Activated CD4-positive, alpha-beta T cell treated with anti-CD3 and anti-CD28 coated beads, Interleukin-2, amount 10 ng/mL, durations not matched to agents 24 days and 14 days (primary cell): ENCODE results near the gene LACTBL1. TPM values are rescaled to one million over a fixed set of nuclear protein-coding genes. Genes with fewer than 3 reads are reported as not detected.

ENCODE experiments used
- DNase-seq: peaks from one replicate; pipeline ENCODE4 v3.0.0; 2022
- H3K27ac Mint-ChIP-seq: one replicate; pipeline ENCODE4 v1.8.0; 2022; ENCODE audit warnings: mild to moderate bottlenecking, mixed read lengths
- H3K27me3 Mint-ChIP-seq: one replicate; pipeline ENCODE4 v1.8.0; 2022; ENCODE audit warnings: mixed read lengths
- H3K36me3 Mint-ChIP-seq: one replicate; pipeline ENCODE4 v1.8.0; 2022; ENCODE audit warnings: low read depth, mild to moderate bottlenecking, mixed read lengths
- H3K4me1 Mint-ChIP-seq: one replicate; pipeline ENCODE4 v1.8.0; 2021; ENCODE audit warnings: mixed read lengths
- H3K4me3 Mint-ChIP-seq: one replicate; pipeline ENCODE4 v1.8.0; 2022; ENCODE audit warnings: mild to moderate bottlenecking, moderate library complexity, mixed read lengths
- H3K9me3 Mint-ChIP-seq: one replicate; pipeline ENCODE4 v1.8.0; 2021; ENCODE audit warnings: mixed read lengths
- intact Hi-C: fragments of 100-400 bp; cut with micrococcal nuclease; formaldehyde crosslinking; loops from one replicate; pipeline ENCODE4 v1.15.1; 2023
- total RNA-seq: library from RNA; stranded (reverse); gene quantifications from 2 replicates; pipeline ENCODE4 v1.2.3, GENCODE V29; 2022

Gene LACTBL1
- total RNA-seq, 1 donor from 2014 or later: not detected

DNA sequence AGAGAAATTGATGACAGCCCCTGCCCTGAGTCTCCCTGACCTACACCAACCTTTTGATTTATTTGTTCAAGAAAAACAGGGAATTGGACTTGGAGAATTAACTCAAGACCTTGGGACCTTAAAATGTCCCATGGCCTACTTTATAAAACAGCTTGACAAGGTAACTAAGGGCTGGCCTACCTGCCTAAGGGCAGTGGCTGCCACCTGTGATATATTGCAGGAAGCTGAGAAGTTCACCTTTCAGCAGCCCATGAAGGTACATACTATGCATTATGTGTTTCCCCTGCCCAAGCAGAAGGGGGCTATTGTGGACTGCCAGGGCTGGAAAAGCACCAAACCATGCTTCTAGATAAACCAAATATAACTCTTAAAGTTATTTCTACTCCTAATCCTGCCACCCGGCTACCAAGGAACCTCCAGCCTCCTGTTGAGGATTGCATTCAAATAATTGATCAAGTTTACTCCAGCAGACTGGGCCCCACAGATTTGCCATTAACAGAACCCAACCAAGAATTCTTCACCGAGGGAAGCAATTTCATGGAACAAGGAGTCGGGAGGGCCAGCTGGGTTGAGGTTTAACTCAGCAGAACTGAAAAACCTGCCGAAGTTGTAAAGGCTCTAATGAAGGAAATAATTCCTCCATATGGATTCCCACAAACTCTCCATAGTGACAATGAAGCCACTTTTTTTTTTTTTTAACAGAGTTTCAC is 28.2 kb downstream of the LACTBL1 start:
- Mint-ChIP-seq H3K4me3 (no peak overlapping the region), H3K36me3 (no peaks in the 10 kb centered on the region), H3K27ac (no peak overlapping the region), H3K9me3 (peaks cover 8% of the 10 kb centered on the region), H3K4me1 (no peaks in the 10 kb centered on the region), H3K27me3 (peaks cover 21% of the 10 kb centered on the region)
- DNase-seq: no peak
- intact Hi-C loops: no loop called here

DNA sequence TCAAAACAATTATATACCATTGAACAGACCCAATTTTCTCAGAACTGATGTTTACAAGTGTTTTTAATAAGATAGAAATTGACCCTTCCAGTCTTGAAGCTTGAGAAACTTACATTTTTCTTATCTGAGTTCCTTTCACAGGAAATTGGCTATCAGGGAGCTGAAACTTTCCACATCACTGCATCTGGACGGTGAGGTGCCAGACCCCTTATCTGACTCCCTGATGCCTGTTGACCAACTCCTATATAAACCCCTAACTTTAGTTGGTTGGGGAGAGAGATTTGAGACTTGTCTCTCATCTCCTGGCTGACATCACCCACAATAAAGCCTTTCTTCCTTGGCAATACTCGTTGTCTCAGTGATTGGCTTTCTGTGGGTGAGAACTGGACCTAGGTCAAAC is 31.4 kb downstream of the LACTBL1 start:
- Mint-ChIP-seq H3K4me3 (no peak overlapping the region), H3K36me3 (no peaks in the 10 kb centered on the region), H3K4me1 (no peaks in the 10 kb centered on the region), H3K9me3 (peaks cover 8% of the 10 kb centered on the region), H3K27me3 (peaks cover 11% of the 10 kb centered on the region), H3K27ac (no peak overlapping the region)
- intact Hi-C loops: no loop called here
- DNase-seq: no peak

DNA sequence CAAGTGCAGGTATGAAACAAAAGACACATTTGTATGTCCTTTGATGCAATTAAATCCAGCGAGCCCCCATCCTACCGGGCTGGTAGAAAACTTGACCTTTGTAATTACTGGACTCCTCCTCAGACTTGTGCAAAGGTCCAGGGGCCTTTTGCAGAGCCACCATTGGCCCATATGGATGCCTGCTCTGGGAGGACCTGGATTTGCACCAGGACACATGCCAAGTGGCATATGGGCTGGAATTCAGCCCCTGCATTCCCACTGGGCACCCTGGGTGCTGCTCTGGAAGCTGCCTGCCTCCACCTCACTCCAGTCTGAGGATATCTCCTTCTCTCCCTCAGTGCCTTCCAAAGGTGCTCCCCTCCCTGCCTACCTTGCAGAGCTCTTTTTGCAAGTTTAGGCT is 36.0 kb downstream of the LACTBL1 start:
- Mint-ChIP-seq H3K4me1 (no peaks in the 10 kb centered on the region), H3K36me3 (no peaks in the 10 kb centered on the region), H3K27ac (no peak overlapping the region), H3K27me3 (peaks cover 5% of the 10 kb centered on the region), H3K9me3 (peaks cover 8% of the 10 kb centered on the region), H3K4me3 (no peak overlapping the region)
- intact Hi-C loops: no loop called here
- DNase-seq: no peak

- DNase-seq: no peak
- Mint-ChIP-seq H3K9me3 (peaks cover 3% of the 10 kb centered on the region), H3K4me3 (no peak overlapping the region), H3K36me3 (no peaks in the 10 kb centered on the region), H3K4me1 (no peaks in the 10 kb centered on the region), H3K27ac (no peak overlapping the region), H3K27me3 (peaks cover 5% of the 10 kb centered on the region)
- intact Hi-C loops: no loop called here
Observed at GRCh38 chr1:22935433-22935832, 37.2 kb downstream of the LACTBL1 start.

- H3K9me3 Mint-ChIP-seq: no peaks in the 10 kb centered on the region
- no peaks in the 10 kb centered on the region for H3K36me3 Mint-ChIP-seq
- no peak overlapping the region for H3K4me3 Mint-ChIP-seq
- no peak for DNase-seq
- no peaks in the 10 kb centered on the region for H3K4me1 Mint-ChIP-seq
- peaks cover 2% of the 10 kb centered on the region for H3K27me3 Mint-ChIP-seq
- intact Hi-C loops: no loop called here
- H3K27ac Mint-ChIP-seq: no peak overlapping the region
Observed at GRCh38 chr1:22932803-22933470, 39.7 kb downstream of the LACTBL1 start.

DNA sequence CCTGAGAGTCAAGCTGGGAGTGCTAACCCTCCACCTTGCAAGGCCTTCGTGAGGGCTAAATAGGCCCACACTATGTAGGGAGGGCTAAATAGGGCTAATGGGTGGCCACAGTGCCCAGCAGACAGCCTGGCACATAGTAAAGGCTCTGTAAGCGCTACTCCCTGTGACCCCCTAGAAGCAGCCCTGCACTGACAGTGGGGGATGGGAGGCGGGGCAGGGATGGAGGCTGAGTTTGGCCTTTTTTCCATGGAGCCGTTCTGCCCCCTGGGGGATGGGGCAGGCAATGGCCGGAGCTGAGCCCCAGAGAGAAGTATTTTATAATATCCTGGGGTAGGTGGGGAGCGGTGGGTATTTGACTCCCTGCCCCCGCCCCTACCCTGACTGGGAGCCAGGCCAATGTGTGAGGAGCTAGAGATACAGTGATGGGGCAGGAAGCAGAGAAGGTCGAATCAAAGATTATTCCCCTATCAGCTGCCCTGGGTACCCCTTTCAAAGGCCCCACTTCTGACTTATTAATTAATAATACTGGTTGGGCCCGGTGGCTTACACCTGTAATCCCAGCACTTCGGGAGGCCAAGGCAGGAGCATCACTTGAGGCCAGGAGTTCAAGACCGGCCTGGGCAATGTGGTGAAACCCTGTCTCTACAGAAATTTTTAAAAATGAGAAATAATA is 42.3 kb downstream of the LACTBL1 start:
- no peak overlapping the region for H3K27ac Mint-ChIP-seq
- intact Hi-C loops: loop anchor here (2.0 kb wide), 1 partner anchor 226 kb away; no protein-coding TSS in a partner anchor
- H3K4me1 Mint-ChIP-seq: no peaks in the 10 kb centered on the region
- no peak overlapping the region for H3K4me3 Mint-ChIP-seq
- no peaks in the 10 kb centered on the region for H3K9me3 Mint-ChIP-seq
- DNase-seq: peak; percentile 65
- peaks cover 2% of the 10 kb centered on the region for H3K27me3 Mint-ChIP-seq
- H3K36me3 Mint-ChIP-seq: no peaks in the 10 kb centered on the region

DNA sequence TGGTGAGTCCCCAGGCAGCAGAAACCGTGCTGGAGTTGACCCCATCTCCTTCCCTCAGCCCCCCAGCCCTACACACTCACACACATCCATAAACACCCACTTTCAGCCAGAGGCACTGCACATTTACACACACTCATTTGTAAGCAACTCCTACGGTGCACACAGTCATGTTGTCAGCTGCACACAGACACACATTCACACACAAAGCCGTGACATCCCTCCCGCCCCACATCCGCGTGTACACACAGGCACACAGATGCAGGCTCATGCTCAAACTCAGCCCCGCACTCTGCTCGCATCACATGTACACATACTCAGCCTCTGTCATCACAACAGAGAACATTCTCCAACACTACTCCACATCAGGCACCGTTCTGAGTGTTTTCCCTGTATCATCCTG is 47.6 kb downstream of the LACTBL1 start:
- Mint-ChIP-seq H3K27me3 (peaks cover 2% of the 10 kb centered on the region), H3K27ac (no peak overlapping the region), H3K4me1 (no peaks in the 10 kb centered on the region), H3K36me3 (no peaks in the 10 kb centered on the region), H3K9me3 (no peaks in the 10 kb centered on the region), H3K4me3 (no peak overlapping the region)
- no peak for DNase-seq
- intact Hi-C loops: no loop called here

DNA sequence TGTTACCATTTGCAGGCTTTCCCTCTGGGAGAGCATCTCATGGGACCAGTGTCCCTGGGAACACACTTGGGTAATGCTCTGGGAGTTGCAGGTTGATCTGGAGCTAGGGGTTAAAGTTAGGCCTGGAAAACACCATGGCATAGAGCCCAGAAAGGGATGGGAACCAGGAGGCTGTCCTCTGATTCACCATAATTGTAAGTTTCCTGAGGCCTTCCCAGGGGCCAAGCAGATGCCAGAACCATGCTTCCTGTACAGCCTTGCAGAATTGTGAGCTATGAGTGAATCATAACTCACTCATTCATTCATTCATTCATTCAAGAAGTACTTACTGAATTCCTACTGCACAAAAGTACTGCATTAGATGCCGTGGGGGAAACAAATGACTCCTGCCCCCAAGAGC is 50.0 kb downstream of the LACTBL1 start:
- no peaks in the 10 kb centered on the region for H3K9me3 Mint-ChIP-seq
- H3K27ac Mint-ChIP-seq: no peak overlapping the region
- no peaks in the 10 kb centered on the region for H3K36me3 Mint-ChIP-seq
- intact Hi-C loops: no loop called here
- no peak for DNase-seq
- H3K4me3 Mint-ChIP-seq: no peak overlapping the region
- H3K27me3 Mint-ChIP-seq: no peaks in the 10 kb centered on the region
- no peaks in the 10 kb centered on the region for H3K4me1 Mint-ChIP-seq

DNA sequence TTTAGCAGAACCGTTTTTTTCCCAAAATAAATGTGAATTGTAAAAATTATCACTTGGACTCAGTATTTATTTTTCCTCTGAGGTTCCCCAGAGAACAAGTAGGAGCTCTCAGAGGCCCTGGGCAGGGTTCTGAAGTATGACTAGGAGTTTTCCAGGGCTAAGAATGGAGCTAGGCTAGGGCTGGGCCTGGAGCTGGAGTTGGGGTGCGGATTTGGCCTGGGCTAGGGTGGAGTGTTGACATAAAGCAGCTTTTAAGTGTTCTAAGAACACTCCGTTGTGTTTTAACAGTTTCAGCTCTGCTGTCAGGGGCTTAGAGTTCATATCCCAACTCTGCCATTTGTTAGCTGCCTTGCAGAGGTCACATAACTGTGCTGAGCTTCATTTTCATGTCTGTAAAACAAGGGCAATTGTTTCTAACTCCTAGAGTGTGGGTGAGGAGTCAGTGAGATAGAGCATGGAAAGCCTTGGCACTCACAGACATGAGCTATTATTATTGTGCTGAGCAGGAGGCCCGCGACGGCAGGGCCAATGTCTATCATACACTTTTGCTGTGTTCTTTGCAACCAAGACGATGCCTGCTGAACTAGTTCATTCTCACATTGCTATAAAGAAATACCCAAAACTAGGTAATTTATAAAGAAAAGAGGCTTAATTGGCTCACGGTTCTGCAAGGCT is 51.1 kb downstream of the LACTBL1 start:
- Mint-ChIP-seq H3K4me1 (no peaks in the 10 kb centered on the region), H3K27me3 (no peaks in the 10 kb centered on the region), H3K27ac (no peak overlapping the region), H3K4me3 (no peak overlapping the region), H3K9me3 (no peaks in the 10 kb centered on the region), H3K36me3 (no peaks in the 10 kb centered on the region)
- no peak for DNase-seq
- intact Hi-C loops: no loop called here

DNA sequence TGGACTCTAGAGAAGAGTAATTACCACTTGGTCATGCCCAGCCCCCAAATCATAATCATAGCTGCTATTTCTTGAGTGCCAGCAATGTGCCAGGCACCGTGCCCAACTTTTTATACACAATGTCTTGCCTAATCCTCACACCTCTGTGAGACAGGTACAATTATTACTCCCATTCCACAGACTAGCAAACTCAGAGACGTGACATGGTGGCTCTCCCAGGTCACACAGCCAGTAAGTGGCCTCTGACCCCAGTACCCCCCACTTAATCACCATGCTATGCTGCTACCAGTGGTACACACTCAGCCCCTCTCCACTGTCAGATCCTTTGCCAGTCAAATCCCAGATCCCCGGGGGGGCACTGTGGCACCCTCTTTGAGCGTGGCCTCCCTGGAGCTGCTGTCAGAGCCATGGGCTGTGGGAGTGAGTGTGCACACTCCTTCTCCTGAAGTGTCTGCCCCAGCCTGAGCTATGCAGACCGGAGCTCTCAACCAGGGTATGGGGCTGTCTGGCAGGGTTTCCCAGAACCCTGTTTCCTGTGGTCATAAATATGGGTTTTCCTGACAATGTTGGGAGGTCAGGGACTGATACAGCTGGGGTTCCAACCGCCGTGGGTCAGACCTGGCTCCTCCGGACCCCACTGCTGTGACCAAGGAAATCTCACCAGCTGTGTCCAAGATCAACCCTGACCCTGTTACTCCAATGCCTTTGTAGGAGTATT is 51.8 kb downstream of the LACTBL1 start:
- no peaks in the 10 kb centered on the region for H3K27me3 Mint-ChIP-seq
- no peaks in the 10 kb centered on the region for H3K9me3 Mint-ChIP-seq
- H3K4me1 Mint-ChIP-seq: no peaks in the 10 kb centered on the region
- H3K36me3 Mint-ChIP-seq: no peaks in the 10 kb centered on the region
- H3K27ac Mint-ChIP-seq: no peak overlapping the region
- intact Hi-C loops: no loop called here
- no peak overlapping the region for H3K4me3 Mint-ChIP-seq
- no peak for DNase-seq

DNA sequence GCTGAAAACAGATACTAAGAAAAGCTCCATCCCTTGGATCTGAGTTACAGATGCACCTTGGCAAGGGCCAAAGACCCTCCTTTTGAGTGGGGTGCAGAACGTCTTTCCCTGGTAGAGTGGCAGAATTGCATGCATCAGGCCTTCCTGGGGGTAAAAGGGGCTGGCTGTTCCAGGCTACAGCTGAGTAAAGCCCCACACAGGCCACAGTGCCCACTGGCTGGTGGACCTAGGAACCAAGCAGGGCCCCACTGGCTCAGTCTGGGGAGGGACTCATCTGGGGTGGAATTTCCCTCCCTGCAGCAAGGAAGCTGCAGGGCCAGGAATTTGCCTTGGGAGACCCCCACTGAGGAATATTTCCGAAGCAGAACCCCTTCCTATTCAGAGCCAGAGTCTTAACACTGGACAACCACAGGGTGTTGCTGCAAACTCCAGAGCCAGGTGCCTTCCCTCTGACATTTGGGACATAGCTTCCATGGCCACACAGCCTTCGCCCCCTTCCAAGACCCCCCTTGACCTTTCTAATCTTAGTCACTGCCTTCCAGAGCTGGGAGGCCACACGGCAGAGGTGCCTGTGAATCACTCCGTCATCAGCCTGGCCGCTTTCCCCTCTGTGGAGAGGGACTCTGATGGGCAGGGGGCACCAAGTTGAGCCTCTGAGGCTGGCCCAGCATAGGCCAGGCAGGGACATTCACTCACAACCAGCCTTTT is 52.5 kb downstream of the LACTBL1 start:
- Mint-ChIP-seq H3K36me3 (no peaks in the 10 kb centered on the region), H3K27ac (no peak overlapping the region), H3K9me3 (no peaks in the 10 kb centered on the region), H3K4me1 (no peaks in the 10 kb centered on the region), H3K4me3 (no peak overlapping the region), H3K27me3 (no peaks in the 10 kb centered on the region)
- DNase-seq: no peak
- intact Hi-C loops: no loop called here

- H3K4me1 Mint-ChIP-seq: no peaks in the 10 kb centered on the region
- intact Hi-C loops: no loop called here
- no peaks in the 10 kb centered on the region for H3K27me3 Mint-ChIP-seq
- no peak overlapping the region for H3K4me3 Mint-ChIP-seq
- H3K27ac Mint-ChIP-seq: no peak overlapping the region
- no peak for DNase-seq
- no peaks in the 10 kb centered on the region for H3K9me3 Mint-ChIP-seq
- no peaks in the 10 kb centered on the region for H3K36me3 Mint-ChIP-seq
Observed at GRCh38 chr1:22919341-22920025, 53.2 kb downstream of the LACTBL1 start.

DNA sequence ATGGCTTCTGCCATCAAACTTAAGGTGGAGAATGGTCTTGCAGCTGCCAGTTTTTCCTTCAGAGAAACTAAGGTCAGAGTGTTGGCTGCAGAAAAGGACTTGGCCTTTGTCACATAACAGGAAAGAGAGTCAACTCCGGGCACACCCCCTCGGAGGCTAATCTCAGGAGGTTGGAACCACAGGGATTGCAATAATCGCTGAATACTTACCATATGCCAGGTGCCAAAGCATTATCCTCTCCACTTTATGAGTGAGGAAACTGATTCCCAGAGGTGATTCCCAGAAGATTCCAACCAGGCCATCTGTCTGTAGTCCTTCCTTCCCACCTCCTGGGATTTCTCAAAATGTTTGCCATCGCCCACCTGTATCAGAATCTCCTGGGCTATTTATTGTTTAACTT is 54.0 kb downstream of the LACTBL1 start:
- no peaks in the 10 kb centered on the region for H3K36me3 Mint-ChIP-seq
- DNase-seq: no peak
- intact Hi-C loops: no loop called here
- H3K4me3 Mint-ChIP-seq: no peak overlapping the region
- H3K27me3 Mint-ChIP-seq: no peaks in the 10 kb centered on the region
- H3K4me1 Mint-ChIP-seq: no peaks in the 10 kb centered on the region
- H3K27ac Mint-ChIP-seq: no peak overlapping the region
- H3K9me3 Mint-ChIP-seq: no peaks in the 10 kb centered on the region
